Activated naive CD4-positive, alpha-beta T cell treated with anti-CD3 and anti-CD28 coated beads, Interleukin-2, amount 10 ng/mL, durations not matched to agents 7 days and 5 days (primary cell): ENCODE measurements around the gene HDHD3.

ENCODE experiments used
- CTCF ChIA-PET: fragments of 350-600 bp; sonication (Branson Sonifier 250); formaldehyde crosslinking; loops from one replicate; lab custom pipeline; 2021; ENCODE audit warnings: antibody characterized with exemption; lab: Charles Lee
- DNase-seq: peaks from one replicate; pipeline ENCODE4 v3.0.0-alpha.2; 2020
- H3K27ac Mint-ChIP-seq: one replicate; pipeline ENCODE4 v1.8.0; 2021; ENCODE audit warnings: mild to moderate bottlenecking, moderate library complexity, mixed read lengths
- H3K27me3 Mint-ChIP-seq: one replicate; pipeline ENCODE4 v1.8.0; 2021; ENCODE audit warnings: mild to moderate bottlenecking, mixed read lengths
- H3K36me3 Mint-ChIP-seq: one replicate; pipeline ENCODE4 v1.8.0; 2021; ENCODE audit warnings: mixed read lengths
- H3K4me1 Mint-ChIP-seq: one replicate; pipeline ENCODE4 v1.8.0; 2021; ENCODE audit warnings: mixed read lengths
- H3K4me3 Mint-ChIP-seq: one replicate; pipeline ENCODE4 v1.8.0; 2021; ENCODE audit warnings: mild to moderate bottlenecking, moderate library complexity, mixed read lengths
- H3K9me3 Mint-ChIP-seq: one replicate; pipeline ENCODE4 v1.8.0; 2021; ENCODE audit warnings: mixed read lengths

The HDHD3 gene

DNA sequence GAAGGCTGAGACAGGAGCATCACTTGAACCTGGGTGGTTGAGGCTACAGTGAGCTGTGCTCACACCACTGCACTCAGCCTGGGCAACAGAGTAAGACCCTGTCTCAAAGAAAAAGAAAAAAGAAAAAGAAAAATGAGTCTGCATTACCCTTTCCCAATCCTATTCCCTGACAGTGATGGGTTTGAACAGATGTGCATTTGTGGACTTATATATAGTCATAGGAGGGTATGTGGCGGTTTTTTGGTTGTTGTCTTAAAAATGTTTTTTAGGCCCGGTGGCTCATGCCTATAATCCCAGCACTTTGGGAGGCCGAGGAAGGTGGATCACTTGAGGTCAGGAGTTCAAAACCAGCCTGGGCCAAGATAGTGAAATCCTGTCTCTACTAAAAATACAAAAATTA is 13.4 kb downstream of the HDHD3 start:
- Mint-ChIP-seq H3K27me3 (peaks cover 4% of the 10 kb centered on the region), H3K4me3 (no peak overlapping the region), H3K4me1 (no peaks in the 10 kb centered on the region), H3K27ac (no peak overlapping the region), H3K9me3 (no peaks in the 10 kb centered on the region), H3K36me3 (no peaks in the 10 kb centered on the region)
- no peak for DNase-seq
- CTCF ChIA-PET: no interaction called here

GRCh38 chr9:113361304-113362018 is 15.3 kb downstream of the HDHD3 start:
- H3K36me3 Mint-ChIP-seq: no peaks in the 10 kb centered on the region
- H3K27me3 Mint-ChIP-seq: peaks cover 3% of the 10 kb centered on the region
- CTCF ChIA-PET: interaction anchor here (0.8 to 1.0 kb wide), 2 partner anchors 11 to 45 kb away, joined by 3 read pairs; no protein-coding TSS in a partner anchor
- no peak overlapping the region for H3K4me3 Mint-ChIP-seq
- H3K27ac Mint-ChIP-seq: no peak overlapping the region
- H3K4me1 Mint-ChIP-seq: no peaks in the 10 kb centered on the region
- no peak for DNase-seq
- no peaks in the 10 kb centered on the region for H3K9me3 Mint-ChIP-seq

- DNase-seq: no peak
- CTCF ChIA-PET: interaction anchor here (0.8 kb wide), 1 partner anchor 46 kb away, joined by 3 read pairs; no protein-coding TSS in a partner anchor
- Mint-ChIP-seq H3K36me3 (no peaks in the 10 kb centered on the region), H3K9me3 (no peaks in the 10 kb centered on the region), H3K4me3 (no peak overlapping the region), H3K27ac (no peak overlapping the region), H3K27me3 (no peaks in the 10 kb centered on the region), H3K4me1 (no peaks in the 10 kb centered on the region)
Observed at GRCh38 chr9:113360242-113360842, 16.4 kb downstream of the HDHD3 start.

GRCh38 chr9:113359385-113359784 is 17.4 kb downstream of the HDHD3 start:
- DNase-seq: no peak
- no peak overlapping the region for H3K4me3 Mint-ChIP-seq
- H3K27me3 Mint-ChIP-seq: no peaks in the 10 kb centered on the region
- CTCF ChIA-PET: interaction anchor here (0.6 kb wide), 1 partner anchor 48 kb away, joined by 3 read pairs; no protein-coding TSS in a partner anchor
- H3K9me3 Mint-ChIP-seq: no peaks in the 10 kb centered on the region
- H3K36me3 Mint-ChIP-seq: no peaks in the 10 kb centered on the region
- no peaks in the 10 kb centered on the region for H3K4me1 Mint-ChIP-seq
- no peak overlapping the region for H3K27ac Mint-ChIP-seq

DNA sequence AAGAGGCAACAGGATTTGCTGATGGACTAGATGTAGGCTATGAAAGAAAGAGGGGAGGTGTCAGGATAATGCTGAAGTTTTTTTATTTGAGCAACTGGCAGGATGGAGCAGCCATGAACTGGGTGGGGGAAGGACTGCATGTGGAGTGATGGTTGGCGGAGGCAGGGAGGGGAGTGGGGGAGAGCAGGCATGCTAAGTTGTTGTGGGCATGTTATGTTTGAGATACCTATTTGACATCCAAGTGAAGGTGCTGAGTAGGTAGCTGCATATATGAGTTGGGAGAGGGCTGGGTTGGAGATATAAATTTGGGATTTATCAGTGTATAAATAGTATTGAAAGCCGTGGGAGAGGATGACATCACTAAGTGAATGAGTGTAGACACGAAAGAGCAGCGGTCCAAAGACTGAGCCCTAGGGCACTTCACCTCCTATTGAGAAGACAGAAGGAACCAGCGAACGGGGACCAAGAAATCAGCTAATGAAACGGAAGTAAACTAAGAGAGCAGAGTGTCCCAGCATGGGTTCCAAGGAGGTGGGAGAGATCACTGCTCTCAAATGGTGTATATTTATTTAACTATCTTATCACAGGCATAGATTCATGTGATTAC is 20.0 kb downstream of the HDHD3 start:
- H3K36me3 Mint-ChIP-seq: no peaks in the 10 kb centered on the region
- H3K4me1 Mint-ChIP-seq: no peaks in the 10 kb centered on the region
- H3K9me3 Mint-ChIP-seq: no peaks in the 10 kb centered on the region
- H3K27me3 Mint-ChIP-seq: peaks cover 16% of the 10 kb centered on the region
- H3K27ac Mint-ChIP-seq: no peak overlapping the region
- DNase-seq: no peak
- CTCF ChIA-PET: interaction anchor here (2.1 kb wide), 1 partner anchor 8 kb away, joined by 6 read pairs; no protein-coding TSS in a partner anchor
- no peak overlapping the region for H3K4me3 Mint-ChIP-seq

DNA sequence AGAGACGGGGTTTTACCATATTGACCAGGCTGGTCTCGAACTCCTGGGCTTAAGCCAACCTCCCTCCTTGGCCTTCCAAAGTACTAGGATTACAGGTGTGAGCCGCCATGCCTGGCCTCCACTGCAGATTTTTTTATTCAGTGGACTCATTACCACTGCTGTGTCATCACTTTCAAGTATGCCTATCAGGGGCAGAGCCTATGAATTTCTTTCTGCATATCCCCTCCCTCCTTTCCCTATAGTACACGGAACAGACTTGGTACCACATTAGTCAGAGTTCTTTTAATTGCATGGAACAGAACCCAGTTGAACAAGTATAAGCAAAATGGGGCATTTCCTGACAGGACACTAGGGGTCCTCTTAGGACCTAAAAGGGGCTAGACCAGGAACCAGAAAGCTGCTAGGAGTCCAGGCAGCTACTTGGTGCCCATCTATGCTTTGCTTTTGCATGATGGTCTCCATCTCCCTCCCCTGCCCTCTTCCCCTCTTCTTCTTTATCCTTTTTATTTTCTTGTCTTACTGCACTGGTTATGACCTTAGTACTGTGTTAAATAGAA is 21.7 kb downstream of the HDHD3 start:
- H3K36me3 Mint-ChIP-seq: no peaks in the 10 kb centered on the region
- H3K4me3 Mint-ChIP-seq: no peak overlapping the region
- no peaks in the 10 kb centered on the region for H3K9me3 Mint-ChIP-seq
- H3K27ac Mint-ChIP-seq: no peak overlapping the region
- peaks cover 14% of the 10 kb centered on the region for H3K4me1 Mint-ChIP-seq
- H3K27me3 Mint-ChIP-seq: peaks cover 33% of the 10 kb centered on the region
- no peak for DNase-seq
- CTCF ChIA-PET: interaction anchor here (1.2 to 2.1 kb wide), 2 partner anchors 10 to 46 kb away, joined by 3 to 6 read pairs; partner anchors contain the start of gene ALAD

- peaks cover 27% of the 10 kb centered on the region for H3K4me1 Mint-ChIP-seq
- H3K36me3 Mint-ChIP-seq: no peaks in the 10 kb centered on the region
- no peaks in the 10 kb centered on the region for H3K9me3 Mint-ChIP-seq
- no peak overlapping the region for H3K27ac Mint-ChIP-seq
- no peak for DNase-seq
- no peak overlapping the region for H3K4me3 Mint-ChIP-seq
- CTCF ChIA-PET: interaction anchor here (1.3 kb wide), 1 partner anchor 13 kb away, joined by 4 read pairs; no protein-coding TSS in a partner anchor
- peaks cover 44% of the 10 kb centered on the region for H3K27me3 Mint-ChIP-seq
Observed at GRCh38 chr9:113352411-113352810, 24.4 kb downstream of the HDHD3 start.

DNA sequence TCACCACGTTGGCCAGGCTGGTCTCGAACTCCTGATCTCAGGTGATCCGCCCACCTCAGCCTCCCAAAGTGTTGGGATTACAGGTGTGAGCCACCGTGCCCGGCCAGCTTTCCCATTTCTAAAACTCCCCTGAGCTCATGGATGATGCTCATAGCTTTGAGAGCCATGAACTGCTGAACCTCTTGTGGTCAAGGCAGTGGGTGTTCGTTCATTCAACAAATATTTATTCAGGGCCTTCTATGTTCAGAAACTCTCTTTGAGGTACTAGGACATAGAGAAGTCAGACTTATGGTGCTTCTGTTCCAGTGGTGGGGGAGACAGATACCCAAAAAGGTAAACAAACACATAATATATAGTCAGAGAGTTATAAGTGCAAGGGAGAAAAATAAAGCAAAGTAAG is 24.8 kb downstream of the HDHD3 start:
- CTCF ChIA-PET: interaction anchor here (0.9 to 3.5 kb wide), 4 partner anchors 13 to 51 kb away, joined by 3 to 15 read pairs (median 4); partner anchors contain the start of gene WDR31
- H3K27me3 Mint-ChIP-seq: peaks cover 44% of the 10 kb centered on the region
- peaks cover 27% of the 10 kb centered on the region for H3K4me1 Mint-ChIP-seq
- no peaks in the 10 kb centered on the region for H3K36me3 Mint-ChIP-seq
- H3K4me3 Mint-ChIP-seq: no peak overlapping the region
- H3K27ac Mint-ChIP-seq: no peak overlapping the region
- no peak for DNase-seq
- no peaks in the 10 kb centered on the region for H3K9me3 Mint-ChIP-seq

- H3K27me3 Mint-ChIP-seq: peaks cover 44% of the 10 kb centered on the region
- no peak overlapping the region for H3K27ac Mint-ChIP-seq
- H3K4me3 Mint-ChIP-seq: peak overlapping the region; percentile 78
- CTCF ChIA-PET: interaction anchor here (0.9 to 3.5 kb wide), 6 partner anchors 9 to 240 kb away, joined by 3 to 15 read pairs (median 4); partner anchors contain the start of genes ALAD and WDR31
- H3K9me3 Mint-ChIP-seq: no peaks in the 10 kb centered on the region
- H3K36me3 Mint-ChIP-seq: no peaks in the 10 kb centered on the region
- H3K4me1 Mint-ChIP-seq: peaks cover 27% of the 10 kb centered on the region
- peak; percentile 43 for DNase-seq
Observed at GRCh38 chr9:113350937-113351336, 25.8 kb downstream of the HDHD3 start.

DNA sequence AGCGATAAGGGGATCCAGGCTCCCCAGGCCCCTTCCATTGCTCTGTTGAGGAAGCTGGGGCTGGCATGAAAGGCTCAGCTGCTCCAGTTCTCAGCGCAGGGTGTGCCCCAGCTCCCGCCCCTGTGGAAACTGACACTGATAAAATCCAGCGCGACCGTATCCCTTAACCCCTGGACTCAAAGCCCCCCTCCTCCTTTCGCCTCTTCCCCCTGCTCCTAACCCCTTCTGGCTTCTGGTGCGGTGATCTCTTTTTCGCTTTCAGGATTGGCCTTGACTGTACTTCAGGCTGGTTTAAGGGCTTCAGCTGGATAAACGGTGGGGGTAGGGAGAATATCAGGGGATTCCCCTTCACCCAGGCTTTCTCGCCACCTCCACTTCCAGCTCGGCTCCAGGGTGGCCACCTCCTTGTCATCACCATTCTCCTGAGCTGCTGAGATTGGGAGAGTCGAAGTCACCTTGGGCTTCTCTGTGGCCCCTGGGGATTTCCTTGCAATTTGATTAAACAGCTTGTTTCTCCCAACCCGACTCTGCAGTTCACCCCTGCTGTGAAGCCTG is 26.6 kb downstream of the HDHD3 start:
- Mint-ChIP-seq H3K36me3 (no peaks in the 10 kb centered on the region), H3K4me1 (peaks cover 27% of the 10 kb centered on the region), H3K27me3 (peaks cover 44% of the 10 kb centered on the region), H3K4me3 (peak overlapping the region; percentile 78), H3K27ac (peak overlapping the region; percentile 61), H3K9me3 (no peaks in the 10 kb centered on the region)
- DNase-seq: no peak
- CTCF ChIA-PET: interaction anchor here (0.8 to 3.5 kb wide), 6 partner anchors 8 to 241 kb away, joined by 3 to 15 read pairs (median 4); partner anchors contain the start of genes ALAD and WDR31

GRCh38 chr9:113349445-113350094 is 27.2 kb downstream of the HDHD3 start, which contains the start of gene BSPRY:
Gene BSPRY, plus strand, starts transcription at chr9:113349541. Its CDS starts 39 bp downstream, at chr9:113349580.
- DNase-seq: peak; percentile 58
- Mint-ChIP-seq H3K9me3 (no peaks in the 10 kb centered on the region), H3K4me3 (peak within 1 kb of the TSS; percentile 80), H3K4me1 (peaks cover 27% of the 10 kb centered on the region), H3K36me3 (no peaks in the 10 kb centered on the region), H3K27ac (peak within 1 kb of the TSS; percentile 61), H3K27me3 (peaks cover 44% of the 10 kb centered on the region)
- CTCF ChIA-PET: interaction anchor here (0.8 to 3.5 kb wide), 5 partner anchors 8 to 242 kb away, joined by 3 to 15 read pairs (median 3); partner anchors contain the start of genes ALAD and WDR31

- H3K9me3 Mint-ChIP-seq: no peaks in the 10 kb centered on the region
- peaks cover 41% of the 10 kb centered on the region for H3K27me3 Mint-ChIP-seq
- H3K27ac Mint-ChIP-seq: no peak overlapping the region
- CTCF ChIA-PET: interaction anchor here (0.9 to 3.5 kb wide), 4 partner anchors 10 to 233 kb away, joined by 3 to 15 read pairs (median 7); partner anchors contain the start of genes ALAD, CDC26, PRPF4 and WDR31
- DNase-seq: no peak
- no peaks in the 10 kb centered on the region for H3K36me3 Mint-ChIP-seq
- H3K4me1 Mint-ChIP-seq: peaks cover 27% of the 10 kb centered on the region
- peak overlapping the region; percentile 80 for H3K4me3 Mint-ChIP-seq
Observed at GRCh38 chr9:113349066-113349444, 27.7 kb downstream of the HDHD3 start.

DNA sequence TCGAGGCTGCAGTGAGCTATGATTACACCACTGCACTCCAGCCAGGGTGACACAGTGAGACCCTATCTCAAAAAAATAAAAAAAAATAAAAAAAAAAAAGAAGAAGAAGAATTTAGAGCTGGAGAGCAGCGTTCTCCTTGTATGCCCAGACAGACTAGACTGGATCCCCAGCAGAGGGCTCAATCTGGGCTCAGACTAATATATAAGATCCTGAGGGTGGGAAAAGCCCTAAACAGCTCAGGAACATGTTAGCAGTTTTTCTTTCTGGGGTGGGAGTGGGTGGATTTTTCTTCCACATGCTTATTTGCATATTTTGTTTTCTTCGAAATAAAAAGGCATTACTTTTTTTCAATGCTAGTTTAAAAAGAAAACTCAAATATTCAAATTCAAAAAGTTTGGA is 28.3 kb downstream of the HDHD3 start:
- peak overlapping the region; percentile 36 for H3K4me3 Mint-ChIP-seq
- no peaks in the 10 kb centered on the region for H3K36me3 Mint-ChIP-seq
- H3K4me1 Mint-ChIP-seq: peaks cover 30% of the 10 kb centered on the region
- no peaks in the 10 kb centered on the region for H3K9me3 Mint-ChIP-seq
- peaks cover 39% of the 10 kb centered on the region for H3K27me3 Mint-ChIP-seq
- H3K27ac Mint-ChIP-seq: no peak overlapping the region
- CTCF ChIA-PET: interaction anchor here (1.5 to 3.5 kb wide), 3 partner anchors 9 to 234 kb away, joined by 3 to 15 read pairs (median 9); partner anchors contain the start of genes CDC26, PRPF4 and WDR31
- no peak for DNase-seq
